Activated naive CD4-positive, alpha-beta T cell treated with anti-CD3 and anti-CD28 coated beads, Interleukin-2, amount 50 U/mL, for 24 hours (primary cell): Measurements from ENCODE around the gene CDK19.
"Not testable (repeated sequence)": the region's sequence is repeated elsewhere in the genome, so short reads cannot be mapped to it uniquely, and the experiment has no call there.

Source experiments
- H3K27ac Mint-ChIP-seq: one replicate; pipeline ENCODE4 v1.8.0; 2021; ENCODE audit warnings: mild to moderate bottlenecking, mixed read lengths
- H3K27me3 Mint-ChIP-seq: one replicate; pipeline ENCODE4 v1.8.0; 2021; ENCODE audit warnings: mixed read lengths
- H3K36me3 Mint-ChIP-seq: one replicate; pipeline ENCODE4 v1.8.0; 2021; ENCODE audit warnings: mixed read lengths
- H3K4me1 Mint-ChIP-seq: one replicate; pipeline ENCODE4 v1.8.0; 2021; ENCODE audit warnings: mixed read lengths
- H3K4me3 Mint-ChIP-seq: one replicate; pipeline ENCODE4 v1.8.0; 2021; ENCODE audit warnings: mild to moderate bottlenecking, mixed read lengths
- H3K9me3 Mint-ChIP-seq: one replicate; pipeline ENCODE4 v1.8.0; 2021; ENCODE audit warnings: mixed read lengths

The CDK19 gene

GRCh38 chr6:110619275-110619908, 195.9 kb downstream of the CDK19 start:
- Mint-ChIP-seq H3K4me1 (no peaks in the 10 kb centered on the region), H3K4me3 (no peak overlapping the region), H3K9me3 (no peaks in the 10 kb centered on the region), H3K27ac (no peak overlapping the region), H3K27me3 (no peaks in the 10 kb centered on the region), H3K36me3 (peaks cover 9% of the 10 kb centered on the region)

- H3K9me3 Mint-ChIP-seq: no peaks in the 10 kb centered on the region
- H3K27me3 Mint-ChIP-seq: no peaks in the 10 kb centered on the region
- no peak overlapping the region for H3K27ac Mint-ChIP-seq
- H3K4me1 Mint-ChIP-seq: no peaks in the 10 kb centered on the region
- H3K4me3 Mint-ChIP-seq: no peak overlapping the region
- H3K36me3 Mint-ChIP-seq: peaks cover 11% of the 10 kb centered on the region
These were observed 196.5 kb downstream of the CDK19 start for GRCh38 chr6:110618591-110619267.

- H3K27ac Mint-ChIP-seq: no peak overlapping the region
- H3K9me3 Mint-ChIP-seq: no peaks in the 10 kb centered on the region
- no peaks in the 10 kb centered on the region for H3K4me1 Mint-ChIP-seq
- H3K27me3 Mint-ChIP-seq: no peaks in the 10 kb centered on the region
- no peak overlapping the region for H3K4me3 Mint-ChIP-seq
- peaks cover 9% of the 10 kb centered on the region for H3K36me3 Mint-ChIP-seq
These were observed 198.2 kb downstream of the CDK19 start for GRCh38 chr6:110617057-110617456.

- H3K27me3 Mint-ChIP-seq: no peaks in the 10 kb centered on the region
- H3K9me3 Mint-ChIP-seq: no peaks in the 10 kb centered on the region
- H3K4me3 Mint-ChIP-seq: no peak overlapping the region
- H3K4me1 Mint-ChIP-seq: no peaks in the 10 kb centered on the region
- no peak overlapping the region for H3K27ac Mint-ChIP-seq
- peaks cover 6% of the 10 kb centered on the region for H3K36me3 Mint-ChIP-seq
These were observed 199.5 kb downstream of the CDK19 start for GRCh38 chr6:110615722-110616121.

GRCh38 chr6:110614586-110614985, 200.7 kb downstream of the CDK19 start:
- no peaks in the 10 kb centered on the region for H3K27me3 Mint-ChIP-seq
- no peak overlapping the region for H3K4me3 Mint-ChIP-seq
- H3K27ac Mint-ChIP-seq: no peak overlapping the region
- H3K36me3 Mint-ChIP-seq: peaks cover 5% of the 10 kb centered on the region
- H3K9me3 Mint-ChIP-seq: no peaks in the 10 kb centered on the region
- no peaks in the 10 kb centered on the region for H3K4me1 Mint-ChIP-seq

GRCh38 chr6:110614106-110614505, 201.2 kb downstream of the CDK19 start:
- H3K4me1 Mint-ChIP-seq: no peaks in the 10 kb centered on the region
- no peaks in the 10 kb centered on the region for H3K9me3 Mint-ChIP-seq
- H3K36me3 Mint-ChIP-seq: peaks cover 5% of the 10 kb centered on the region
- no peaks in the 10 kb centered on the region for H3K27me3 Mint-ChIP-seq
- no peak overlapping the region for H3K4me3 Mint-ChIP-seq
- no peak overlapping the region for H3K27ac Mint-ChIP-seq

GRCh38 chr6:110613356-110613755, 201.9 kb downstream of the CDK19 start:
- H3K27me3 Mint-ChIP-seq: no peaks in the 10 kb centered on the region
- peaks cover 5% of the 10 kb centered on the region for H3K36me3 Mint-ChIP-seq
- no peak overlapping the region for H3K4me3 Mint-ChIP-seq
- no peaks in the 10 kb centered on the region for H3K9me3 Mint-ChIP-seq
- H3K4me1 Mint-ChIP-seq: no peaks in the 10 kb centered on the region
- no peak overlapping the region for H3K27ac Mint-ChIP-seq

GRCh38 chr6:110612298-110612697, 203.0 kb downstream of the CDK19 start:
- no peak overlapping the region for H3K27ac Mint-ChIP-seq
- H3K36me3 Mint-ChIP-seq: peaks cover 5% of the 10 kb centered on the region

GRCh38 chr6:110609101-110609500, 206.2 kb downstream of the CDK19 start:
- Mint-ChIP-seq H3K27me3 (no peaks in the 10 kb centered on the region), H3K9me3 (peaks cover 2% of the 10 kb centered on the region), H3K36me3 (peaks cover 2% of the 10 kb centered on the region), H3K27ac (no peak overlapping the region), H3K4me3 (no peak overlapping the region), H3K4me1 (no peaks in the 10 kb centered on the region)

More at GRCh38 chr6:110612298-110612697, 203.0 kb downstream of the CDK19 start:
- Mint-ChIP-seq H3K4me3 (no peak overlapping the region), H3K4me1 (no peaks in the 10 kb centered on the region), H3K9me3 (no peaks in the 10 kb centered on the region), H3K27me3 (no peaks in the 10 kb centered on the region)

- H3K36me3 Mint-ChIP-seq: peaks cover 4% of the 10 kb centered on the region
- peaks cover 4% of the 10 kb centered on the region for H3K9me3 Mint-ChIP-seq
- no peak overlapping the region for H3K27ac Mint-ChIP-seq
- no peak overlapping the region for H3K4me3 Mint-ChIP-seq
- no peaks in the 10 kb centered on the region for H3K4me1 Mint-ChIP-seq
- H3K27me3 Mint-ChIP-seq: no peaks in the 10 kb centered on the region
These were observed 207.1 kb downstream of the CDK19 start for GRCh38 chr6:110608151-110608550.

- H3K27ac Mint-ChIP-seq: no peak overlapping the region
- no peak overlapping the region for H3K4me3 Mint-ChIP-seq
- H3K27me3 Mint-ChIP-seq: no peaks in the 10 kb centered on the region
- H3K36me3 Mint-ChIP-seq: peaks cover 4% of the 10 kb centered on the region
- no peaks in the 10 kb centered on the region for H3K4me1 Mint-ChIP-seq
- H3K9me3 Mint-ChIP-seq: peaks cover 4% of the 10 kb centered on the region
These were observed 209.1 kb downstream of the CDK19 start for GRCh38 chr6:110606151-110606550.

- not testable (repeated sequence) for H3K9me3 Mint-ChIP-seq, H3K27ac Mint-ChIP-seq, H3K36me3 Mint-ChIP-seq
These were observed 214.6 kb downstream of the CDK19 start for GRCh38 chr6:110600640-110601039.

GRCh38 chr6:110597761-110598160, 217.5 kb downstream of the CDK19 start:
- H3K9me3 Mint-ChIP-seq: no peaks in the 10 kb centered on the region
- no peaks in the 10 kb centered on the region for H3K27me3 Mint-ChIP-seq
- H3K36me3 Mint-ChIP-seq: no peaks in the 10 kb centered on the region
- no peak overlapping the region for H3K4me3 Mint-ChIP-seq
- no peaks in the 10 kb centered on the region for H3K4me1 Mint-ChIP-seq
- no peak overlapping the region for H3K27ac Mint-ChIP-seq

More at GRCh38 chr6:110600640-110601039, 214.6 kb downstream of the CDK19 start:
- H3K4me3 Mint-ChIP-seq, H3K27me3 Mint-ChIP-seq, H3K4me1 Mint-ChIP-seq: not testable (repeated sequence)

GRCh38 chr6:110596354-110596753, 218.9 kb downstream of the CDK19 start:
- Mint-ChIP-seq H3K4me3 (no peak overlapping the region), H3K27ac (no peak overlapping the region), H3K4me1 (no peaks in the 10 kb centered on the region), H3K27me3 (no peaks in the 10 kb centered on the region), H3K36me3 (no peaks in the 10 kb centered on the region), H3K9me3 (no peaks in the 10 kb centered on the region)

- H3K4me3 Mint-ChIP-seq: no peak overlapping the region
- no peaks in the 10 kb centered on the region for H3K9me3 Mint-ChIP-seq
- no peaks in the 10 kb centered on the region for H3K4me1 Mint-ChIP-seq
- no peak overlapping the region for H3K27ac Mint-ChIP-seq
- no peaks in the 10 kb centered on the region for H3K36me3 Mint-ChIP-seq
- no peaks in the 10 kb centered on the region for H3K27me3 Mint-ChIP-seq
These were observed 220.2 kb downstream of the CDK19 start for GRCh38 chr6:110595112-110595511.

- Mint-ChIP-seq H3K9me3 (no peaks in the 10 kb centered on the region), H3K4me1 (no peaks in the 10 kb centered on the region), H3K27me3 (no peaks in the 10 kb centered on the region), H3K27ac (no peak overlapping the region), H3K36me3 (no peaks in the 10 kb centered on the region), H3K4me3 (no peak overlapping the region)
These were observed 221.6 kb downstream of the CDK19 start for GRCh38 chr6:110593637-110594036.

- no peaks in the 10 kb centered on the region for H3K4me1 Mint-ChIP-seq
- no peak overlapping the region for H3K27ac Mint-ChIP-seq
- no peaks in the 10 kb centered on the region for H3K36me3 Mint-ChIP-seq
- H3K9me3 Mint-ChIP-seq: no peaks in the 10 kb centered on the region
- no peak overlapping the region for H3K4me3 Mint-ChIP-seq
- H3K27me3 Mint-ChIP-seq: no peaks in the 10 kb centered on the region
These were observed 222.5 kb downstream of the CDK19 start for GRCh38 chr6:110592765-110593164.
